ENCODE results near the gene AMMECR1. TPM values are rescaled to one million over a fixed set of nuclear protein-coding genes. Genes with fewer than 3 reads are reported as not detected.
A peak's percentile ranks its signal among the peaks of the same experiment; 100 is the strongest.

The AMMECR1 gene
- total RNA-seq, 2 experiments from 2014 or later: 8.0 to 8.9 TPM

- H3K27ac Mint-ChIP-seq: no peak overlapping the region
- no peak overlapping the region for H3K4me3 Mint-ChIP-seq
- no peaks in the 10 kb centered on the region for H3K36me3 Mint-ChIP-seq
- POLR2A ChIA-PET: interaction anchor here (1.0 kb wide), 2 partner anchors 86 to 105 kb away, joined by 3 read pairs; no protein-coding TSS in a partner anchor
- DNase-seq: no peak
- no peaks in the 10 kb centered on the region for H3K9me3 Mint-ChIP-seq
- intact Hi-C loops (cut with micrococcal nuclease): loop anchor here (5.0 kb wide), 2 partner anchors 33 to 83 kb away; no protein-coding TSS in a partner anchor
- peaks cover 59% of the 10 kb centered on the region for H3K4me1 Mint-ChIP-seq (ENCODE audit: low read depth)
- CTCF ChIA-PET: interaction anchor here (0.6 kb wide), 1 partner anchor 15 kb away, joined by 5 read pairs; no protein-coding TSS in a partner anchor
- no peaks in the 10 kb centered on the region for H3K27me3 Mint-ChIP-seq
Measured at GRCh38 chrX:110310000-110310790, 7.7 kb downstream of the AMMECR1 start.

- Mint-ChIP-seq H3K4me1 (ENCODE audit: low read depth) (peaks cover 59% of the 10 kb centered on the region), H3K27me3 (no peaks in the 10 kb centered on the region), H3K36me3 (no peaks in the 10 kb centered on the region), H3K9me3 (no peaks in the 10 kb centered on the region), H3K4me3 (no peak overlapping the region), H3K27ac (no peak overlapping the region)
- DNase-seq: no peak
- CTCF ChIA-PET: no interaction called here
- POLR2A ChIA-PET: no interaction called here
- intact Hi-C loops (cut with micrococcal nuclease): no loop called here
Measured at GRCh38 chrX:110308220-110308619, 9.7 kb downstream of the AMMECR1 start.

GRCh38 chrX:110304884-110305283 is 13.0 kb downstream of the AMMECR1 start:
- H3K27ac Mint-ChIP-seq: peak overlapping the region; percentile 44
- CTCF ChIA-PET: no interaction called here
- intact Hi-C loops (cut with micrococcal nuclease): no loop called here

GRCh38 chrX:110304371-110304770 is 13.5 kb downstream of the AMMECR1 start:
- Mint-ChIP-seq H3K4me1 (ENCODE audit: low read depth) (peaks cover 38% of the 10 kb centered on the region), H3K27ac (no peak overlapping the region), H3K9me3 (no peaks in the 10 kb centered on the region), H3K27me3 (no peaks in the 10 kb centered on the region), H3K4me3 (no peak overlapping the region), H3K36me3 (peaks cover 8% of the 10 kb centered on the region)
- CTCF ChIA-PET: no interaction called here
- intact Hi-C loops (cut with micrococcal nuclease): no loop called here
- POLR2A ChIA-PET: interaction anchor here (1.2 kb wide), 2 partner anchors 10 to 60 kb away, joined by 3 read pairs; no protein-coding TSS in a partner anchor
- no peak for DNase-seq

More at GRCh38 chrX:110304884-110305283, 13.0 kb downstream of the AMMECR1 start:
- H3K27me3 Mint-ChIP-seq: no peaks in the 10 kb centered on the region
- H3K36me3 Mint-ChIP-seq: peaks cover 8% of the 10 kb centered on the region
- no peaks in the 10 kb centered on the region for H3K9me3 Mint-ChIP-seq
- POLR2A ChIA-PET: interaction anchor here (1.2 kb wide), 2 partner anchors 9 to 60 kb away, joined by 3 read pairs; no protein-coding TSS in a partner anchor
- H3K4me3 Mint-ChIP-seq: no peak overlapping the region
- DNase-seq: no peak
- H3K4me1 Mint-ChIP-seq (ENCODE audit: low read depth): peaks cover 40% of the 10 kb centered on the region

GRCh38 chrX:110302975-110303374 is 14.9 kb downstream of the AMMECR1 start:
- CTCF ChIA-PET: no interaction called here
- Mint-ChIP-seq H3K36me3 (peaks cover 8% of the 10 kb centered on the region), H3K27ac (no peak overlapping the region), H3K27me3 (no peaks in the 10 kb centered on the region), H3K9me3 (no peaks in the 10 kb centered on the region), H3K4me1 (ENCODE audit: low read depth) (peaks cover 34% of the 10 kb centered on the region), H3K4me3 (no peak overlapping the region)
- POLR2A ChIA-PET: no interaction called here
- DNase-seq: no peak
- intact Hi-C loops (cut with micrococcal nuclease): no loop called here

GRCh38 chrX:110301194-110301593 is 16.7 kb downstream of the AMMECR1 start:
- Mint-ChIP-seq H3K36me3 (peaks cover 8% of the 10 kb centered on the region), H3K27ac (no peak overlapping the region), H3K27me3 (no peaks in the 10 kb centered on the region), H3K9me3 (peaks cover 14% of the 10 kb centered on the region), H3K4me3 (no peak overlapping the region), H3K4me1 (ENCODE audit: low read depth) (peaks cover 32% of the 10 kb centered on the region)
- intact Hi-C loops (cut with micrococcal nuclease): no loop called here
- DNase-seq: no peak
- ChIA-PET POLR2A (no interaction called here), CTCF (no interaction called here)

GRCh38 chrX:110294087-110294486 is 23.8 kb downstream of the AMMECR1 start:
- DNase-seq: no peak
- POLR2A ChIA-PET: no interaction called here
- no peak overlapping the region for H3K4me3 Mint-ChIP-seq
- CTCF ChIA-PET: no interaction called here
- H3K4me1 Mint-ChIP-seq (ENCODE audit: low read depth): peaks cover 23% of the 10 kb centered on the region
- peaks cover 15% of the 10 kb centered on the region for H3K9me3 Mint-ChIP-seq
- no peaks in the 10 kb centered on the region for H3K27me3 Mint-ChIP-seq
- intact Hi-C loops (cut with micrococcal nuclease): no loop called here
- H3K27ac Mint-ChIP-seq: no peak overlapping the region
- H3K36me3 Mint-ChIP-seq: peaks cover 2% of the 10 kb centered on the region

- Mint-ChIP-seq H3K27ac (no peak overlapping the region), H3K36me3 (peaks cover 2% of the 10 kb centered on the region), H3K4me3 (no peak overlapping the region), H3K9me3 (peaks cover 15% of the 10 kb centered on the region), H3K27me3 (no peaks in the 10 kb centered on the region), H3K4me1 (ENCODE audit: low read depth) (peaks cover 27% of the 10 kb centered on the region)
- intact Hi-C loops (cut with micrococcal nuclease): no loop called here
- POLR2A ChIA-PET: no interaction called here
- DNase-seq: no peak
- CTCF ChIA-PET: interaction anchor here (0.7 kb wide), 1 partner anchor 11 kb away, joined by 3 read pairs; no protein-coding TSS in a partner anchor
Measured at GRCh38 chrX:110293658-110294057, 24.2 kb downstream of the AMMECR1 start.

GRCh38 chrX:110287605-110288004 is 30.3 kb downstream of the AMMECR1 start:
- intact Hi-C loops (cut with micrococcal nuclease): no loop called here
- Mint-ChIP-seq H3K4me1 (ENCODE audit: low read depth) (peaks cover 48% of the 10 kb centered on the region), H3K27me3 (no peaks in the 10 kb centered on the region), H3K36me3 (peaks cover 4% of the 10 kb centered on the region), H3K27ac (no peak overlapping the region), H3K4me3 (no peak overlapping the region), H3K9me3 (no peaks in the 10 kb centered on the region)
- DNase-seq: no peak
- POLR2A ChIA-PET: no interaction called here
- CTCF ChIA-PET: interaction anchor here (1.2 kb wide), 1 partner anchor 29 kb away, joined by 3 read pairs; no protein-coding TSS in a partner anchor

GRCh38 chrX:110286106-110286505 is 31.8 kb downstream of the AMMECR1 start:
- no peaks in the 10 kb centered on the region for H3K9me3 Mint-ChIP-seq
- H3K36me3 Mint-ChIP-seq: peaks cover 1% of the 10 kb centered on the region
- no peak overlapping the region for H3K27ac Mint-ChIP-seq
- H3K4me1 Mint-ChIP-seq (ENCODE audit: low read depth): peaks cover 50% of the 10 kb centered on the region
- intact Hi-C loops (cut with micrococcal nuclease): no loop called here
- CTCF ChIA-PET: no interaction called here
- DNase-seq: no peak
- POLR2A ChIA-PET: no interaction called here
- H3K4me3 Mint-ChIP-seq: no peak overlapping the region
- no peaks in the 10 kb centered on the region for H3K27me3 Mint-ChIP-seq

- Mint-ChIP-seq H3K27me3 (no peaks in the 10 kb centered on the region), H3K9me3 (no peaks in the 10 kb centered on the region), H3K36me3 (peaks cover 1% of the 10 kb centered on the region), H3K4me1 (ENCODE audit: low read depth) (peaks cover 44% of the 10 kb centered on the region), H3K27ac (no peak overlapping the region), H3K4me3 (no peak overlapping the region)
- intact Hi-C loops (cut with micrococcal nuclease): no loop called here
- DNase-seq: no peak
- POLR2A ChIA-PET: no interaction called here
- CTCF ChIA-PET: no interaction called here
Measured at GRCh38 chrX:110284159-110284558, 33.7 kb downstream of the AMMECR1 start.

- no peak overlapping the region for H3K27ac Mint-ChIP-seq
- no peak for DNase-seq
- POLR2A ChIA-PET: no interaction called here
- intact Hi-C loops (cut with micrococcal nuclease): no loop called here
- CTCF ChIA-PET: interaction anchor here (1.2 kb wide), 1 partner anchor 10 kb away, joined by 3 read pairs; no protein-coding TSS in a partner anchor
- no peaks in the 10 kb centered on the region for H3K9me3 Mint-ChIP-seq
- H3K4me3 Mint-ChIP-seq: no peak overlapping the region
- H3K27me3 Mint-ChIP-seq: no peaks in the 10 kb centered on the region
- peaks cover 1% of the 10 kb centered on the region for H3K36me3 Mint-ChIP-seq
- peaks cover 43% of the 10 kb centered on the region for H3K4me1 Mint-ChIP-seq (ENCODE audit: low read depth)
Measured at GRCh38 chrX:110282922-110283321, 35.0 kb downstream of the AMMECR1 start.

GRCh38 chrX:110281377-110281776 is 36.5 kb downstream of the AMMECR1 start:
- intact Hi-C loops (cut with micrococcal nuclease): no loop called here
- H3K36me3 Mint-ChIP-seq: no peaks in the 10 kb centered on the region
- H3K27ac Mint-ChIP-seq: no peak overlapping the region
- H3K27me3 Mint-ChIP-seq: no peaks in the 10 kb centered on the region
- CTCF ChIA-PET: no interaction called here
- H3K9me3 Mint-ChIP-seq: peaks cover 3% of the 10 kb centered on the region
- POLR2A ChIA-PET: no interaction called here
- no peak overlapping the region for H3K4me3 Mint-ChIP-seq
- H3K4me1 Mint-ChIP-seq (ENCODE audit: low read depth): peaks cover 43% of the 10 kb centered on the region
- DNase-seq: no peak

All from activated CD4-positive, alpha-beta memory T cell treated with anti-CD3 and anti-CD28 coated beads for 36 hours (primary cell).